Activated gamma-delta T cell treated with anti-CD3 and anti-CD28 coated beads, Interleukin-2, amount 50 U/mL, for 16 hours (primary cell): ENCODE data around the gene ARL15.

Source experiments
- DNase-seq: peaks from one replicate; pipeline ENCODE4 v3.0.0-alpha.2; 2020; ENCODE audit warnings: low read depth

ARL15 gene

DNA sequence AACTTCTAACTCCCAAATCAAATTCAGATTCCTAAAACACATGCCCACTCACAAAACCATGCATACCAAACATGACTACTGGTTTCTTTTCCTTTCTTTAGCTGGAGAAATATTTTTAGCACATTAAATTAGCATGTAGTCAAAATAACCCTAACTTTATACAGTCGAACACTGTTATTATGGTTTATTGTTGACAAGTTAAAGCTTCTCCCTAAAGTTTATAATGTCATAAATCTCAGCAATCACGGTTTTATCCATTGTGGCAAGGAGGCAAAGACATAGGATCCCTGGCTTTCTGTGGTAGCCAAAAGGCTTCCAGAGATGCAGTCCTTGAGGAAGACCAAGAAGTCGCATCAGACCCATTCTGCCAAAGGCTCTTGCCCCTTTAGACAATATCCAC is 27.5 kb downstream of the ARL15 start:
- no peak for DNase-seq

DNA sequence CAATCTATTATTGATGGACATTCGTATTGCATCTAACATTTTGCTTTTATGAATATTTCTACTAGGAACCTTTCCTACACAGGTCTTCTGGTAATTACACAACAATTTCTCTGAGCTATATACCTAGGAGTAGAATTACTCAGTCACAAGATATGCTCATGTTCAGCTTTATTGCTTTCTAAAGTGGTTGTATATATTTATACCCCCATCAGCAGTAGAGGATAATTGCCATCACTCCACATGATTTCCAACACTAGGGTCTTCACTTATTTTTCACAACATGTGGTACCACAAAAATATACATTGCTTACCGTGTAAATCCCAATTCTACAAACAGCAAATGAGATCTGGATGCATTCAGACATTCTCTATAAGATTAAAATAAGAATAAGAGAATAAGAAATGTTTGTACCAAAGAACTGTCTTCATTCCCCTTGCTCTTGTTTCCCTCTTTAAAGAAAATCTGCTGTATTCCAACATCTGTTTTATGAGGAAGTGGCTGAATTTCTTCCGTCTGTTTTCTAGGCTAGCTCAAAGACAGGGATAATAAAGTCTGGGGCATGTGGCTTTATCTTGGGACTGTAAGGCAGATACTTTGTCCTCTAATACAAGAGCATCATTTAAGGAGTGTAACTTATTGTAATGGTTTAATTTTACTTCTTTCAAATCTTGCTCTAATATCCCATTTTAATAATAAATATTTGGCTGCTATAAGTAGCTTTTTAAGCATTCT is 28.2 kb downstream of the ARL15 start:
- DNase-seq = no peak

DNA sequence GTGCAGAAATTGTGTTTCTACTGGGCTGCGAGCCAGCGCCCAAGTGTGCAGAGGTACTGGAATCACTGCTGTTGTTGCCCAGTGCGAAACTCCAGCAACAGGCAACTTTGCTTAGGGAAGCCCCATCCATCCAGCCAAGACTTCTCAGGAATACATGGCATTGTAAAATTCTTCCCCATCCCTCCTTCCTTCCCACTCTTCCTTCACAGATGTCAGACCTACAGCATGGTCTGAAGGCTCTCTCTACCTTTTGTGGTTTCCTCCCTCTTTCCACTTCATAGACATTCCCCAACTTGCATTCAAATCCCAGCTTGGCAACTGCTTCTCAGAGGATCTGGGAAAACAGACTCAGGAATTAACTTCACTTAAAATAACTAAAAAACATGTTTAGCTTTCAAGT is 30.4 kb downstream of the ARL15 start:
- DNase-seq = no peak

DNA sequence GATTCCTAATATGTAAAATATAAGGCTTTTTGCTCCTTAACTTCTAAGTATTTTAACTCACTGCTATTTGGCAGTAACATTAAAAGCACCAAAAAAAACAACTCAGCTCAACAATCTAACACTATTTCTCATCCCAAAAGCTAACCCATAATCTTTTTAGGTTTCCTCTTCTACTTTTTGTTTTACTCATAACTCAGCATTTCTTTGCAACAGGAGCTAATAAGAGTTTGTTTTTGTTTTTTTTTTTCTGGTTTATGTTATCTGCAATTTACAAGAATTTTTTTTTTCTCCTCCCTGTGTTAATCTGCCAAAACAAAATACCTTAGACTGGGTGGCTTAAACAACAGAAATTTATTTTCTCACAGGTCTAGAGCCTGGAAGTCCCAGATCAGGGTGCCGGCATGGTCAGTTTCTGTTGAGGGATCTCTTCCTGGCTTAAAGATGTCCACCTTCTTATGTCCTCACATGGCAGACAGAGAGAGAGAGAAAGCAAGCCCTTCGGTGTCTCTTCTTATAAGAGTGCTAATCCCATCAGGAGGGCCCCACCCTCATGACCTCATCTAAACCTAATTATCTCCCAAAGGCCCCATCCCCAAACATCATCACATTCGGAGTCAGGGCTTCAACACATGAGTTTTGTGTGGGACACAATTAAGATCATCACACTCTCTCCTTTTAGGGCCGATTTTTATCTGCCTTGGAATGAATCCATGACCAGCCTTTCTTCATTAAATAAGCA is 31.2 kb downstream of the ARL15 start:
- no peak for DNase-seq

DNA sequence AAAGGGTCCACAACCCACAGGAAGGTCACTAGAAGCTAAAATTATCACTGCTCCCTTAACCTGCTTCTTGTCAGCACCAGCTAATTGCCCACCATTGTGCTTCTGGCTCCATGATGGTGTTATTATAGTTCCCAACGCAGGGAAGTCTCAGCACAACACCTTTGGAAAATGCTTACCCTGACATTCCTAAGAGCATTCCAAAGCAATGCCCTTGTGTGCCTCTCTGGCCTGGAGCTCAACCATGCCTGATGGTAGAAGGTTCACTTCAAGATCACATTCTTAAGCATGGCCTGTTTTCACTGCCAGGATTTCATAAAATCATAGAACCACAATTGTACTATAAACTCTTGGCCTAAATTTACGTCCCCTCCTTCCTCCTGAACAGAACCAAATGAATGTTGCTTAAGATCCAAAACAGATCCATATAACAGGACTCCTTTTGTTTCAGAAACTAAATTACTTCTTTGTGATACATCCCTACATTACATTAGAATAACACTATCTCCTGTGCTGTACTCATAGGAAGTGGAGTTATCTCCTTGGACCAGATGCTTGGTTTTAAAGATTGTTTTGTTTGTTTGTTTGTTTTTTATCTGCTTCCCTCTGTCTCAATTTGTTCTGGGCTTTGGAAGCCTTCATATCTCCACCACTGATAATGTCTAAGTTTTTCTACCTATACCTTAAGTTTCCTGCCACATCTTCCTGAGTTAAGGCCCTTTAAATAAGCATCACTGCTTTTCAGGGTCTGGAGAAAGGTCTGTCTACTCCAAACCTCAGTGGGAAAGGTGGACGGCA is 32.1 kb downstream of the ARL15 start:
- no peak for DNase-seq

DNA sequence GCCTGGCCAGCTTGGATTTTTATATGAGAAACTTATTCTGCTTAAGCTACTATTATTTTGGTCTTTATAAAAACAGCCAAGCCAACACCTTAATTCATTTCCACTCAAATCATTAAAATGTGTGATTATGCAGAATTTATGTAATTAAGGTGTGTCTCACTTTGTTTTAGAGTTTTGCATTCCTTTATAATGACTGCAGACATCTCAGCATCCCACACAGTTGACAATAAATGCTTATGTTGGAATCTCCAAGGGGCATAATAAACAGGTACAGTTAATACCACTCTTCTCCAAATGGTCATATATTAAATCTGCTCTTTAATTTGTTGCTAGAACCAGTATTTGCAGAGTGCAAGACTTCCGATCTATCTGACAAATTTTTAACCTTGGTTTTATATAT is 34.3 kb downstream of the ARL15 start:
- DNase-seq = no peak

DNA sequence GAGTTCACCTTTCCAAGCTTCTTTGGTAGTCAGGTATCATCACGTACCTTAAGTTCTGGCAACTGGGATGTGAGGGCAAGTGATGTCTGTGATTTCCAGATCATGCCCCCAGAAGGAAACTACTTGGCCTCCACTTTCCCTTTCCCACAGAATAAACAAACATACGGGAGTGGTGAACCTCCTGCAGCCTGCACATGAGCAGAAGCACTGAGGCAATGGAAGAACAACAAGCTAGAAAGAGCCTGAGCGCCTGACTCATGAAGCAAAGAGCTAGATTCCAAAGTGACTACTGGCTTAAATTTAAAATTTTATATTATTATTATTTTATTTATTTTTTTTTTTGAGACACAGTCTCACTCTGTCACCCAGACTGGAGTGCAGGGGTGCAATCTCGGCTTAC is 35.0 kb downstream of the ARL15 start:
- no peak for DNase-seq

DNA sequence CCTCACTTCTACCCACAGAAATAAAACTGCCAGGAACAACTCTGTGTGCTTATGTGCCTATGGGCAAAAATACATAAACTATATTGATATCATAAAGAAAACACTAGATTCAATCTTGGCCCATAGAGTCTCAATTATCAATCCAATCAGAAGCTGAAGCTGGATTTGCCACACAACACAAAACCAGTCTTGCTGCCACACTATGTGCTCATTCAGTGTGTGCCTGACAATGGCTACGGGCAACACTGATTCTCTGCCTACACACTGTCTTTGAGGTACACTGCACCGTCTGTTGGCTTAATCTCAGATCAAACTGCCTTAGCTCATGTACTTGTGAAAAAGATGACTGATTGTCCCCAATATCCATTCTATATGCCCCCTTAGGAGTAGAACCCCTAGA is 35.4 kb downstream of the ARL15 start:
- no peak for DNase-seq

DNA sequence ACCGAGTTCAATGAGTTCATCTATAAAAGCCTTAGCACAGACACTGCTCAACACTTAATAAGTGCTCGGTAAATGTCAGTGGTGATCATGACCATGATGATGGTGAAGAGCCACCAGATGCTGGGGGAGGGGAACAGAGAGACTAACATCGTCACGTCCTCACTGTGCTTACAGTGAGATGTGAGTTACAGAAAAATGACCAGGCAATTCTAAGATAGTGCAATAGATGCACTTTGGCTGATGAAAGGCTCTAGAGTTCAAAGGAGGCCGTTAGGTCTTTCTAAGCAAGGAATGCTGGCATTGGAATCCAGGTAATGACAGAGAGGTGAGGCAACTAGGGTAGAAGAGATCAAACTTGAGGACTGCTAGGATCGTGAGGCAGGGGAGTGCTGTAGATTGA is 36.7 kb downstream of the ARL15 start:
- DNase-seq = no peak

DNA sequence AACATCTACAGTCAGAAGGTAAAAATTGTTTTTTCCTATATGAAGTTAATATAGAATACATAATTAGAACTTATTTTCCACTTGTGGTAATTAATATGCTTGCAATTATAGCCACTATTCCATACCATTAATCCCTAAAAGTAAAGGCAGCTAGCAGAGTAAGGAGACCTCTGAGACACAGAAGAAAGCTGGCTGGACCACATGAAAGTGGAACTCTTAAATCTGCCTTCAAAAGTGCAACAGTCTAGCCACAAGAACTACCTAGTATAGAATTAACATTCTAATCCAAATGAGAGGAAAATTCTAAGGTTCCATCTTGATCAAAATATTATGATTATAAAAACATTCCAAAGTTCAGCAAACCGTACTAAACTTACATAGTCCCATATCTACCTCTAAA is 37.6 kb downstream of the ARL15 start:
- no peak for DNase-seq

DNA sequence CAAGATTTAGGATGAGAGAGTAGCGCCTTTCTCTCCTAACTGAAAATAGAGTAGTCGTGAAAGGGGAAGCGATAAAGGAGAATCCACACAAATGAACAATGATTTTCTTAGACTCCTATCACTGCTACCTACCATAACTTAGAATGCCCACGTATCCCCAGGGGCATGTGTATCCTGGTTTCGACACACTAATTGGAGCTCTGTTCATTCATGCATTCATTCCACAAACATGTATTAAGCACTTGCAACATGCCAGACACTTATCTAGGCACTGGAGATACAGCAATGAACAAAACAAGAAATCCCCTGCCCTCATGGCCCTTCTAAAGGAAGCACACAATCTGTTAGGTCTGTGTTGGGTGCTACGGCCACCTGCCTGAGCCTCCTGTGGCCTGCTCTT is 40.0 kb downstream of the ARL15 start:
- DNase-seq = no peak

DNA sequence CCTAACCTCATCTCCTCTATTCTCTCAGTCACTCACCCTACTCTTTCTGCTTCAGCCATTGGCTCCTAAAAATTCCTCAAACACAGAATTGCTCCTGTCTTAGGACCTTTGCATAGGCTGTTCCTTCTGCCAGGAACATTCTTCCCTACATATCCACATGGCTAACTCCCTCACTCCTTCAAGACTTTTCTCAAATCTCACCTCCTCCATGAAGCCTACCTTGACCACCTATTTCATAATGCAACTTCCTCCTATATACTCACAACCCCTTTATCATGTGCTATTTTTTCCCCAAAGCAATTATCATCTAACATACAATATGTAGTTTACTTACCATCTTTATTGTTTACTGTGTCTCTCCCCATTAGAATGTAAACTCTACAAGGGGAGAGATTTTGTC is 45.8 kb downstream of the ARL15 start:
- DNase-seq = no peak

DNA sequence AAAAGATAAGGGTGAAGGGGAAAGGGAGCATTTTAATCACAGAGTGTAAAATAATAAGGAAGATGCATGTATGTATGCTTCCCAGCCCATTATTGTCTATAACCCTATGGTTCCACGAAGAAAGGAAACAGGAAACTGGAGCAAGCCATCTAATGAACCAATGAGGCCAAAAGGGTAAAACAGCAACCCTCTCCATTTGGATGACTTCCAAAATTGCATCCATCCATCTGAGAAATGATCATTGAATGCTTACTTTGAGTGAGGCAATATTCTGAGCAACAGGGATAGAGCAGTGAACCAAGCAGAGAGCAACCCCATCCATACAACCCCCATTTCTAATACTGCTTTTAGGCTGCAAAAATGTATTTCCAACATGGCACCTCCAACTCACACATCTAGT is 46.9 kb downstream of the ARL15 start:
- no peak for DNase-seq

DNA sequence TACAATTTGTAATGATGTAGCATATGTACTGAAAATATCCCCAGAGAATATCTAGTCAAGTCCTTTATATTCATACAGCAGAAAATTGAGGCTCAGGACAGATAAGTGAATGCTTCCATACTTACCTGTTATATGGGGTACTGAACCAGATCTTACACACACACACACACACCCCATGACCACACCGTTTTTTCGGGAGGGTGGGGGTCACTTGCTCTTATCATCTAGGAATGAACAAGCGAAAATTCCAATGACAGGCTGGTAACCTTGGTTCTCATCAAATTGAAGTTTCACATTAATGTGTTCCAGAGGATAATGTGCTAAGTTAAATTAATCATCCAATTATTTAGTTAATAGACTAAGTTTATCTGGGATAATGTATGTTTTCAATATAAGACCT is 48.8 kb downstream of the ARL15 start:
- no peak for DNase-seq

DNA sequence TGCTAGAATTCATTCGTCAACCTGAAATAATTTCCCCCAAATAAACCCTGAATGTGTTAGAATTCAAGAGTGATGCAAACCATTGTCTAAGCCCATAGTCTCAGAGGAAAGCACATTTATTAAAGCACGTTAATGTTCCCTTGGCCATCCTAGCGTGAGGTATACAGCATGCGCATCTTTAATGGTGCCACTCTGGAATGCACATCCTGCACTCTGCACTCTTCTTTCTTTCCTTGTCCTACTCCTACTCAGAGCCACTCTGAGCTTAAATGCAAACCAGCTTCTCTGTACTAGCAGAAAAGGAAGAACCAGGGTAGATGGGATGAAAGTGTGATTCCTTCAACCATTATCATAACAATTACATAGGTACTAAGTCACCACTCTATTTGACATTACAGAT is 50.4 kb downstream of the ARL15 start:
- no peak for DNase-seq

DNA sequence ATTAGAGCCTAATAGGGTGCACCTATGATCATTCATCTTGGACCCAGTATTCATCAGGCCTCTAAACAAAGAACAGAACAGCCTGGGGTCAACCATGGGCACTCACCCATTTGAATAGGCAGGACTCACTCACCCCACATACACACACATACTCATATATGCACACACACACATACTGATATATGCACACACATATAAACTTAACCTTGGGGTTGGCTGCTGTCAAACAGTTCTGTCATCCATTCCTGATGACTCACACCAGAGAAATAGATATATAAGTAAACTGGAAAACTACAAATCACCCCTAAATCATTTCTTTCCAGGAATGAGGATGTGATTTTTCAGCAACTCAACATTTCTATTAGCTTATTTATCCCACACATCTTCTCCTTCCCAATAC is 51.3 kb downstream of the ARL15 start:
- no peak for DNase-seq

DNA sequence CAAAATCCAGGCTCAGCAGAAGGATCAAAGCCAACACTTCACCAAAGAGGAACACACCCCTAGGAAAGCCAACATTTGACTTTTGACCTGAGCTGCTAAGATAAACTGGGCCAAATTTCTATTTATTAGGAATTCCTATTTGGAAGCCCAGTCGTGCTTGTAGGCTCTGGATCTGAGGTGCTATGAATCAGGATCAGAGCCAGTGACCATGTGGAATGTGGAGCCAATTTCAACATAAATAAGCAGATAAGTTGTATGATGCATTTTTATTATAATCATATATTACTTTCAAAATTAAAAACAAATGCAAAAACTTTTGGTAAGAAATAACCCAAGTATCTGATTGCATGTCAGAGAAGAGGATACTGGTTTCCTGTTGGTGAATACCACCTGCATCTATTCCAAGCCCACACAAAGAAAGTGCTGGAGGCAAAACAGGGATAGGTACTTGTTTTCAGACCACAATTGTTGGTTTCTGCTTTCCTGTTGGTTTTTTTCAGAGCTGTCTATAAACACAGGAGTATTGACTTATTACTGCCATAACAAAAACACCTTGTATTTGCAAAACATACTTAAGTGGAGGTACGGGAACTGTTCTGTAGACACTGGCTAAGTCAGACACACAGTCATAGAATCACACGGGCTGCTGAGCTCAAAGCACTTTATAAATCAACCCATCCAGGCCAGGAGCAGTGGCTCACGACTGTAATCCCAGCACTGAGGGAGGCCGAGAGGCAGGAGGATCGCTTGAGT is 52.8 kb downstream of the ARL15 start:
- DNase-seq = no peak

DNA sequence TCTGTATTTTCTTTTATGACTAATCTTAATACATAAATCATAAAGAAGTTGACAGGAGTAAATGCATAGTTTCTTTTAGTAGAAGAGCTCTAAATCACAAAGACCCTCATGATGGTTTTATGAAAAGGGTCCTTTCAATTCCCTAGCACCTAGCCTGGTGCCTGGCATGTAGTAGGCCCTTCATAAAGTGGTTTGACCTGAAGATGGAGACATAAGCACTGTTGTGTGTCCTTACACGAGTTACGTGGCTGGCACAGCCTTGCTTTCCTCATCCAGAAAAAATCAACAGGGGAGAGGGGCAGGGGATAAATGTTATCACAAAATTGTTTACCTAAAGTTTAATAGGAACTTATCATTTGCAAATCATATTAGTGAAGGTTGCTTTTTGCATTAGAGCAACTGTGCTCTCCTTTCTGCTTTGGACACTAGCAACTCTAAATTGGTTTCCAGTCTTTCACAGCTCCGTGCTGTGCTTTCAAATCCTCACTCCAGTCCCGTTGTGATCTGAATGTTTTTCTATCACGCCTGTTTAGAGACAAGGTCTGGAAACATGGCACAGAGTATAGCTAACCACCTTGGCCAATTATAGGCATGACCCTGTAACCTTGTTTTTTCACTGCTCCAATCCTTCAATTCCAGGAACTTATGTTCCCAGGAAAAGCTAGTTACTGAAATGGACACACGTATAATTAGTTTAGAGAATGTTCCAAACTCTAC is 55.7 kb downstream of the ARL15 start:
- DNase-seq = no peak

DNA sequence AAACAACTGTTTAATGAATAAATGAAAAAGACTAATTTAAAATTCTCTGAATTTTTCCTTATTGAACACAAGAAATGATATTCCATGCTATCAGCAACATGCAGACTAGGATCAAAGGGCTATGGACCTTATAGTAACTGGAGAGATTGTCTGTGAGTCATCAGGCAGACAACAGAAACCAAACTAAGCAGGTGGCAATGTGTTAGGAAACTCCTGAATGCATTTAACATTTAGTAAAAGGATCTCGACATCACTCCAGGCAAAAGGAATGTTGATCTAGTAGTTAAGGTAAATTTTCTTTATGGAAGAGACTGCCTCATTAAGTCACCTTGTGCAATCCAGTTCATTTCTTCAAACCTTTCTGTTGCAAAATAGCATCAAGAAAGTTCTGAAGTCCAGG is 58.4 kb downstream of the ARL15 start:
- DNase-seq = no peak

DNA sequence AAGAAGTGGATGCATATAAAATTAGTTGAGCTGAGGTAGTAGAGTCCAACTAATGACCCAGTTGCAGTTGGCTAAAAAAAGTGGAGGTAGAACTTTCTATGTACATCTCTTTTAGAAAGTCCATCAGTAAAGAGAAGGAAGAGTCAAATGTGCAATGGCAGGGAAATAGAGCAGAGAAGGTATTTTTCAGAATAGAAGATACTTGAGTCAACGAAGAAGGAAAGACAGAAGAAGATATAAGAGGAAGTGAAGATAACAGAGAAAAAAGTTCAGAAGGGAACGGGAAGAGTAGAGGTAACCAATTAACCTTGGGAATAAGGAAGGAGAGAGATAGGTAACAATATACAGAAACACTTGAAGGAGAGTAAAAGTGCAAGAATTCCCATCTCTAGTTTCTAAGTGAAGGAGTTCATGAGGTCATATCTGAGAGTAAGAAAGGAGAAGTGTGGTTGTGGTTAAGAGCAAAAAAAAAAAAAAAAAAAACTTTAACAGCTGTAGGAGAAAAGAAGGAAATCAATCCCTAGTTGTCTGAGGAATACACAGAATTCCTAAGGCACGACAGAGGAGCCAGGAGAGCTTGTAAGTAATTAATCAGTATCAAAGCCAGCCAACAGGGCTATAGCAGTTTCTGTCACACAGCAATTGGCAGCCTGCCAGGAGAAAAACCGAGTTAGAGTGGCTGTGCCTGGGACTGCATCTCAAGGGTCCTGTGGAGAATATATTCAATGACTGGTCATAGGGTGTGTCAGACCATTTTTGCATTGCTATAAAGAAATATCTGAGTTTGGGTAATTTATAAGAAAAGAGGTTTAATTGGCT is 61.0 kb downstream of the ARL15 start:
- DNase-seq = peak; percentile 5

DNA sequence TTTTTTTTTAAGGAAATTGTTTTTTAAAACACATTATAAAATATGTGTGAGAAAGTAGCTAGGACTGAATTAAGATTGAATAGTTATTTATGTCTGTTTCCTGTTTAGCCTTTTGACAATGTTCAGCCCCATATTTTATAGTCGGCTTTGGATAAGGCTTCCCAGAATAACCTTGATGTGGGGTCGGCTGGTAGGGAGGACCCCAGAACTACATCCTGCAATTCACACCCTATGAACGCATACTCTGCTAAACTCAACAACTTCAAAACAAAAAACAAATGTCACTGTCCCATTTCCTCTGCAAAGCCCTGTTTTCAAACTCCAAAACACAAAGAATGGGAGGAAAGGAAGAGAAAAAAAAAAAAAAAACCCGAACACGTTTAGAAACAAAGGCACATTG is 63.1 kb downstream of the ARL15 start:
- DNase-seq = no peak
